UCSD-AML1 (cell line): ENCODE results near the gene NR3C2.

Source experiments
- DNase-seq: peaks from one replicate; lab custom pipeline; 2025; ENCODE audit not compliant: unreplicated experiment; lab: John Stamatoyannopoulos, UW

Gene NR3C2

GRCh38 chr4:148118179-148118578 lies 324.0 kb downstream of the NR3C2 start:
- DNase-seq = no peak

DNA sequence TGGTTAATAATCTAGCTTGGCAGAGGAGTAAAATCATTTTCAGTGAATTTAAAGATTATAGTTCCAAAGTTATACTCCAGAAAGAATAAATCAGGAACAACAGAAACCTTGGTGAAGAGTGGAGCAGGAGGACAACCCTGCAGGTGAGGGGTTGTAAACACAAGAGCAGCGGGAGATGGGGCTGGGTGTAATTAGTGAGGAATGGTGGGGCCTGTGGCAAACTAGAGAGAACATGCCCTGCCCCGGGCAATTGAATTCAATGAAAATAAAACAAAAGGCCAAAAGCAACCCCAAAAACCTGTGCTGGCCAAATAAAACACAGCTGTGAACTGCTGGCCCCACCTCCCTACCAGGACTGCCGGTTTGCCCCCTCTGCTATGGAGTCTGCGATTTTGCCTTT lies 325.2 kb downstream of the NR3C2 start:
- no peak for DNase-seq

GRCh38 chr4:148116264-148116663 lies 325.9 kb downstream of the NR3C2 start:
- DNase-seq = no peak

DNA sequence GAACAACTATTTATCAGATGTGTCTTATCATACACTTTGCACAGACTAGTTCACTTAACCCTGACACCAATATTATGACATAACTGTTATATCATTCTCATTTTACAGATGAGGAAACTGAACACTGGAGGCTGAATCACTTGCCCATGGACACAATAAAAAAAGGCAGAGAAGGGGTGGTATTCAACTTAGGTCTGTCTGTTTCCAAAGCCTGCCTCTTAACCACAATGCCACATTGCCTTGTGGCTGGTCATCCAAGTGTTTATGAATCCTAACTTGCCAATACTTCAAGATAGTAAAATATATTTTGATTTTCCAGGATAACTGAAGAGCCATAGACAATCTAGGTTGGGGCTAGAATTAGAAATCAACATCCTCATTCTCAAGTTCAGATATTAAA lies 327.8 kb downstream of the NR3C2 start:
- DNase-seq = no peak

GRCh38 chr4:148112231-148112982 lies 329.8 kb downstream of the NR3C2 start:
- DNase-seq = no peak

GRCh38 chr4:148110169-148110568 lies 332.0 kb downstream of the NR3C2 start:
- no peak for DNase-seq

GRCh38 chr4:148109216-148109615 lies 333.0 kb downstream of the NR3C2 start:
- no peak for DNase-seq

GRCh38 chr4:148108766-148109165 lies 333.4 kb downstream of the NR3C2 start:
- no peak for DNase-seq

GRCh38 chr4:148103597-148104355 lies 338.4 kb downstream of the NR3C2 start:
- DNase-seq = no peak

- DNase-seq = no peak
Observed at GRCh38 chr4:148101790-148102189, 340.4 kb downstream of the NR3C2 start.

DNA sequence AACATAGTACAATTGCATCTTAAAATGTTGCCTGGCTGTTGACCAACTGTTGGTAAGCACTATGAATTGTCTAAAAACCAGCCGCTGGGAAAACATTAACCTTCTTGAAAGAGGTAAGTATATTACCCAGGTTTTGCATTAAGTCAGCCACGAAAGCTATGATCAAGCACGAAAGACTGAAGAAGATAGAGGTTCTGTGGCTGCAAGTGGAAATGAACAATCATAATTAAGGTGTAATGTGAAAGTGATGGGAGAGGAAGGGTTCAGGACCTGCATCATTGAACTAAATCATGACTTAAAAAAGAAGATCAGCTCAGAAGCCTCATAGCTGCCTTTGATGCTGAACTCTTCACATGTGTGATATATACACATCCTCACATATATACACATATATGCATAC lies 341.0 kb downstream of the NR3C2 start:
- DNase-seq = no peak

DNA sequence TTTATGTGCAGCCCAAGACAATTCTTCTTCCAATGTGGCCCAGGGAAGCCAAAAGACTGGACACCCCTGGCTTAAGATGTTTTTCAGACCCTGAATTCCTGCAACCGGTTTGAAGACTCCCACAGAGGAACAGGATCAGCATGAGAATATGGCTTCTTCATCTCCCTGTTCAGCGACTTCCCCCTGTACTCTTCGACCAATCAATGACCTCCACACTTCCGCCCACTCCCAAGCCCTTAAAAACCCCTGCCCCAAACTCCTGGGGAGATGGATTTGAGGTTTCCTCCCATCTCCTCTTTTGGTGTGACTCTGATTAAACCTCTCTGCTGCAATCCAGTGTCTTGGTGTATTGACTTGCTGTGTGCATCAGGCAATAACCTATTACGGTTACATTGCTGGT lies 344.4 kb downstream of the NR3C2 start:
- no peak for DNase-seq

- no peak for DNase-seq
Observed at GRCh38 chr4:148095346-148095923, 346.8 kb downstream of the NR3C2 start.

DNA sequence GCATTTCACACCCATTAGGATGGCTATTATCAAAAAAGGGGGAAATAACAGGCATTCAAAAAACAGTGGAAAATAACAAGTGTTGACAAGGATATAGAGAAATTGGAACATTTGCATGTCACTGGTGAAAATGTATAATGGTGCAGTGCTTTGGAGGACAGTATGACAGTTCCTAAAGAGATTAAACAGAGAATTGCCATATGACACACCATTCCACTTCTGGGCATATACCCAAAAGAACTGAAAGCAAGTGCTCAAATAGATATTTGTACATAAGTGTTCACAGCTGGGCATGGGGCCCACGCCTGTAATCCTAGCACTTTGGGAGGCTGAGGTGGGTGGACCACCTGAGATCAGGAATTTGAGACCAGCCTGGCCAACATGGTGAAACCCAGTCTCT lies 348.1 kb downstream of the NR3C2 start:
- no peak for DNase-seq

GRCh38 chr4:148093065-148093464 lies 349.1 kb downstream of the NR3C2 start:
- DNase-seq = no peak

GRCh38 chr4:148092316-148093014 lies 349.7 kb downstream of the NR3C2 start:
- no peak for DNase-seq

DNA sequence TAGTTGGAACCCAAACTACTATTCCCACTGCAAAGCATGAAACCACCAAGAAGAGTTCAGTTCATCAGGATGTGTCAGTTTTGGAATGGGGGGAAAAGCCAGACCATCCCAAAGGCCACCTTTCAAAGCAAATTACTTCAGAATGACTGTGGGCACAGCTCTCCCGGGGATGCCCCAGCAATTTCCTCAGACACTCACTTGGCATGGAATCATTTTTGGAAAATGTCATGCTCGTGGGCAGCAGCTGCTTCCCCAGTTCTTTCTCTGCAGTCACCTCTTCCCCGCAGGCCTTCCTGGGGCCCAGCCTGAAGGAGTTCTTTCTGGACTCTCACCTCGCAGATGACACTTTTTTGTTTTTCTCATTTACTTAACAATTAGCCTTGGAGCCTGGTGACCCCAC lies 350.3 kb downstream of the NR3C2 start:
- DNase-seq = no peak

DNA sequence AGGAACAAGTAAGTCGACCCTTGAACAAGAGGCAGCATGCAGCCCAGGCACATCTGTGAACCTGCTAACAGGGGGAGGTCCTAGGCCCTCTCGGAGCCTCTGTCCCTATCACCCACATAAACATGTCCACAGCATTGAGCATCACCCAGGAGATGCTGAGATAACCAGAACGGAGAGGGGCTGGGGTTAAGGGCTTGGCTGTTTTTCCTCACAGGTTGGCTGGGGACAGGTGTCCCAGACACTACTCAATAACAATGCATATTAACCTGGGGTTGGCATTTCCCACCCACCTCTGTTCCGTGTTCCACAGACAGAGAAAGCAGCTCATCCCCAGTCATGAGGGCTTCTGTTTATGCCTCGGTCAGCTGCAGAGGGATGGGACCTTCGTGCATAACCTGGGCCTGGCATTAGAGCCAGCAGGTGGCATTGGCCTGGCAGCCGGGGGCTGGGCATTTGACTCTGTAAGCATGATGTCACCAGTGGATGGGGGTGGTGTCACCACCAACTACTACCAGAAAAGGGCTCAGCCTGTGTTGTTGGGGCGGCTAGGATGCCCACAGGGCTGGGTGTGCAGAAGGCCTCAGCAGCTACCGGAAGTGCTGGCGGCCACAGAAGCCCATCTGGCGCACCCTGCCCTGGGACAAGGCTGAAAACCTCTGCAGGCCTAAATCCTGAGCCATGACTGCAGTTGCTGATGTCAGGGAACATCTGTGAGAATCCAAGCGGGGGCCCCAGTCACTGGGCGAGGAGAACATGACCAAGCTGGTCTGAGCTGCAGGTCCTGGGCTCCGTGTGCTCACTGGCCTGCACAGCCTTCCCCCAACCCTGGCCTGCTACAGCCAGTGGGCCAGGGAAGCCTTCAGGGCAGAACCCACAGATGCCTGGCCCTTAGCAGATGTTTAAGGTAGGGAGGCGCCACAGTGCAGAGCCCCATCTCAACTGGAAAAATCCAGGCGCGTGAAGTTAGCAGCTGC lies 351.4 kb downstream of the NR3C2 start:
- DNase-seq = no peak

GRCh38 chr4:148090029-148090428 lies 352.2 kb downstream of the NR3C2 start:
- DNase-seq = no peak

- DNase-seq = no peak
Observed at GRCh38 chr4:148089624-148090023, 352.6 kb downstream of the NR3C2 start.
